ENCODE data around the gene MDC1.
"Not testable (repeated sequence)": the region's sequence is repeated elsewhere in the genome, so short reads cannot be mapped to it uniquely, and the experiment has no call there.

Gene MDC1

DNA sequence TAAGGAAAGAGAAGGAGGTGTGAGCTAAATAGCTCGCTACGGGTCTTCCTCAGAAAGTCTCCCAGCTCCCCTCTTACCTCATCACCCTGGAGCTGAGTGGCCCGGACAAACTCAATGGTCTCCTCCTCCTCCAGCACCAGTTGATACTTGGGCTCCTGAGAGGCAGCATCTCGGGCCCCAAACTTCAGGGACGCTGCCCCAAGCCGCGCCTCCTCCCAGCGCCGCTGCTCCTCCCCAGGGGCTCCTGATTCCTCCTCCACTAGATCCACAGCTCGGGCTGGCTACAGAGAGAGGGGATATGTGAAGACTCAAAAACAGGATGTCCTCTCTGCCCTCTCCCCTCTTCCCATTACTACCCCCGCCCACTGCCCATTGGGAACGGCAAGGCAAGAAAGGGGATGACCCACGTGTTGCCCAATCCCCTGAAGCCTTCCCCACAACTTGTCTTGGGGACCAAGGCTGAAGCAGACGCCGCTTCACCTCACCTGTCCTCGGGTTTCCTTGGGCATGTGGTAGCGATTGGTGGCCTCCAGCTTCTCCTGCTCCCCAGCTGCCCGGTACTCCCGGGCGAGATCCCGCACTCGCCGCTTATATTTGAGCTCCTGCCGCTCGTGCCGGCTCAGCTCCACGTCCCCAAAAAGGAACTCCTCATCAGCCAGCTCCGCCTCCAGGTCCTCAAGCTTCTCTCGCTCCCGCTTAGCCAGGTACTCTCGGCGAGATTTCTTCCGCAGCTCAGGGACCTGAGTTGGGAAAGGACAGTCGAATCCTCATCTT, 51.9 kb downstream of the MDC1 start:
- no peak overlapping the region for H3K9ac ChIP-seq (ENCODE audit: low read depth, low read length)
- H3K27ac ChIP-seq (ENCODE audit: low read depth, low read length), result no peak overlapping the region
- H3K4me1 ChIP-seq (ENCODE audit: insufficient read depth, low read length), result no peaks in the 10 kb centered on the region
- no peaks in the 10 kb centered on the region for H3K9me3 ChIP-seq (ENCODE audit: insufficient read depth, low read depth, low read length)
- 95% methylated on average over 34 of the region's 34 CpGs for WGBS
- H3K27me3 ChIP-seq (ENCODE audit: insufficient read depth, low read length), result no peaks in the 10 kb centered on the region
- no peak overlapping the region for H3K4me3 ChIP-seq (ENCODE audit: low read length)
- H3K36me3 ChIP-seq (ENCODE audit: insufficient read depth, low read length), result peaks cover 75% of the 10 kb centered on the region

DNA sequence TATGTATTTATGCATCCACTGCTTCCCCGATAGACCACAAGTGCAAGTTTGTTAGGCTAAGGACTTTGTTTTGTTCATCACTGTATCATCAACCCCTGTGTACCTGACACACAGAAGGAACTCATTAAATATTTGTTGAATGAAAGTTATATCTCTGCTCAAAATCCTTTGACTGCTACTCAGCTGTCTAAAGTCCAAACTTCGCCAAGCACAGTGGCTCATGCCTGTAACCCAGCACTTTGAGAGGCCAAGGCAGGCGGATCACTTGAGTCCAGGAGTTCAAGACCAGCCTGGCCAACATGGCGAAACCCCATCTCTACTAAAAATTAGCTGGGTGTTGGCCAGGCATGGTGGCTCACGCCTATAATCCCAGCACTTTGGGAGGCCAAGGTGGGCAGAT, 59.2 kb downstream of the MDC1 start:
- not testable (repeated sequence) for H3K27me3 ChIP-seq (ENCODE audit: insufficient read depth, low read length); H3K9me3 ChIP-seq (ENCODE audit: insufficient read depth, low read depth, low read length); H3K9ac ChIP-seq (ENCODE audit: low read depth, low read length); H3K27ac ChIP-seq (ENCODE audit: low read depth, low read length); H3K4me1 ChIP-seq (ENCODE audit: insufficient read depth, low read length); H3K4me3 ChIP-seq (ENCODE audit: low read length)
- 95% methylated on average over 5 of the region's 5 CpGs for WGBS
- peaks cover 89% of the 10 kb centered on the region for H3K36me3 ChIP-seq (ENCODE audit: insufficient read depth, low read length)

DNA sequence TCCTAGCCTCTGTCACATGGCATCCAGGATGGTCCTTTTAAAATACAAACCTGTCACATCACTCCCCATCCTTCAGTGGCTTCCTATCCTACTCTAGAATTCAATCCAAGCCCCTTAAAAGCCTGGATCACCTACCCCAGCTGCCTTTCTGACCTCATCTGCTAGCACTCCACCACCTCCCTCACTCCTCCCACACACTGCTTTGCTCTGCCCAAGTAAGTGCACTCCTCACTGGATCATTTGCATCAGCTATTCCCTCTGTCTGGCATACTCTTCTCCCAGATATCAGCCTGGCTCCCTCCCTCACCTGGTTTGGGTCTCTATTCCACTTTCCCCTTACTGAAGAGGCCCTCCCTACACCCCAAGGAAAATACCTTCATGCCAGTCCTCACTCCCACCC, 59.6 kb downstream of the MDC1 start:
- Histone ChIP-seq H3K27me3 (ENCODE audit: insufficient read depth, low read length) (no peaks in the 10 kb centered on the region), H3K9me3 (ENCODE audit: insufficient read depth, low read depth, low read length) (no peaks in the 10 kb centered on the region), H3K4me3 (ENCODE audit: low read length) (no peak overlapping the region), H3K9ac (ENCODE audit: low read depth, low read length) (no peak overlapping the region), H3K4me1 (ENCODE audit: insufficient read depth, low read length) (no peaks in the 10 kb centered on the region), H3K36me3 (ENCODE audit: insufficient read depth, low read length) (peaks cover 89% of the 10 kb centered on the region), H3K27ac (ENCODE audit: low read depth, low read length) (no peak overlapping the region)

DNA sequence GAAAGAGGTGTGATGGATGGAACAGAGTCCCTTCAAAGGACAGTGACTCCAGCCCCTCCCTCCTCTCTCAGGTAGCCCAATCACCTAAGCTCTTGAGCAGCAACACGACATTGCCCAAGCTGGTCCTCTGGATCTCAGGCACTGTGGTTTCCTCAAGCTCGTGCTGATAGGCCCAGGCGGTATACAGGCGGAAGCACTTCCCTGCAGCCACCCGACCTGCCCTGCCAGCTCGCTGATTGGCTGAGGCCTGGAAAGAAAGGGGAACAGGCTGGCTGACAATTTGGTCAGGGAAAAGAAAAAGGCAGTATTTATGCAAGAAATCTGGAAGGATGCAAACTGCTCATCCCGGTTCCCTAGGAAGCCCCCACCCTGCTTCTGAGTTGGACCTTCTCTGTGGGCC, 60.6 kb downstream of the MDC1 start:
- Histone ChIP-seq H3K27me3 (ENCODE audit: insufficient read depth, low read length) (no peaks in the 10 kb centered on the region), H3K9me3 (ENCODE audit: insufficient read depth, low read depth, low read length) (no peaks in the 10 kb centered on the region), H3K27ac (ENCODE audit: low read depth, low read length) (no peak overlapping the region), H3K36me3 (ENCODE audit: insufficient read depth, low read length) (peaks cover 89% of the 10 kb centered on the region), H3K4me1 (ENCODE audit: insufficient read depth, low read length) (no peaks in the 10 kb centered on the region), H3K9ac (ENCODE audit: low read depth, low read length) (no peak overlapping the region), H3K4me3 (ENCODE audit: low read length) (no peak overlapping the region)
- WGBS, result 88% methylated on average over 7 of the region's 7 CpGs

DNA sequence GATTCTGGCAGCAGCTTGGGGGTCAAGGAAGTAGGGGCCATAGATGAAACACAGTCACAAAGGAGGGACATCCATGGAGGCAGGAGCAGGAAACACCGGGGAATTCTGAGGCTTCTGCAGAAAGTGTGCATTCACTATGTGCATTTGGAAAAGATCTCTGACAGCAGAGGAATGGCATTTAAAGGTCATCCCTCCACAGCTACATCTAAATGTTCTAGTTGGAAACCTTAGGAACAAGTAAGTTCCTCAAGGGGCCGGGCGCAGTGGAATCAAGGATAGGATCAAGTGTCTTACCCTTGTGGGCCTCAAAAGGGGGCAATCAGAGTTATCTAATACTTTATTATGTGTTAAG, 61.4 kb downstream of the MDC1 start:
- Histone ChIP-seq H3K36me3 (ENCODE audit: insufficient read depth, low read length) (peaks cover 93% of the 10 kb centered on the region), H3K9me3 (ENCODE audit: insufficient read depth, low read depth, low read length) (no peaks in the 10 kb centered on the region), H3K9ac (ENCODE audit: low read depth, low read length) (no peak overlapping the region), H3K4me3 (ENCODE audit: low read length) (no peak overlapping the region), H3K4me1 (ENCODE audit: insufficient read depth, low read length) (no peaks in the 10 kb centered on the region), H3K27ac (ENCODE audit: low read depth, low read length) (no peak overlapping the region), H3K27me3 (ENCODE audit: insufficient read depth, low read length) (no peaks in the 10 kb centered on the region)
- over 99% methylated on average over 3 of the region's 3 CpGs for WGBS

DNA sequence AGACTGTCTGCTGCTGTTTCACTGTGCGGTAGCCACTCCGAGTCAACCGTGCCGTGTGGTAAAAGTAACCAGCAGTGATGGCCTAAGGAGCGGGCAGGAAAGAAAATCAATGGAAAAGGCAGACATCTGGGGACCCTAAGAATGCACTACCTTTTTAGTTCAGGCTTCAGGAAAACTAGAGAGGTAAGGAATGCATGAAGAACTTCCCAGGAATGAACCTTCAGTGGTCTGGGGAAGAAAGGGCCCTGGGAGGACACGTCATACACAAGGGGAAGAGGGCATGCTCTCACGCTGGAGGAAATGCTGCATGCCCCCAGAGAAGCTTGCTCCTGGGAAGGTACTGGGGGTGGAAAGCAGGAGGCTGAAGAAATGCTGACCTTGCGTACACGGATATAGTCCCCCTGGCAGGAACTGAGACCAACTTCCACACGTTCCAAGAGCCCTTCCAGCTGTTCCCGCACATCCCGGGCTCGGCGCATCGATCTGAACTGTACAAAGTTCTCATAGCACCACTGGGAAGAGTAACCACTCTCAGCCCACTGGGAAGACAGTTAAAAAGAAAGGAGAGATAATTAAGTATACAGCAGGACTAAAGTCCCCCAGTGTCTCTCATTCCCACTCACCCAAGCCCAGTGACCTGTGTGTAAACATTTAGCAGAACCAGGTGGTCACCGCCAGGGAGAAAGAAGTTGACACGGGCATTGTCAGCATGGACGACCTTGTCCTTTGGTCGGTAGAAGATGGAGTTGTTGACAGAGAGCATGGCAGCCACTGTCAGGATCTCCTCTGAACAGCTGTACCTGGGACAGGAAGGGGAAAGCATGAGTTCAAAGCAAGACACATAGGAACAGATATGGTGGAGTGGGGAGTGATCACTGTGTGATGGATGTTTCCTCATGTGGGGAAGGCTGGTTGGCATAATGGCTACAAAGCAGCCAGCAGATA, 62.0 kb downstream of the MDC1 start:
- H3K4me3 ChIP-seq (ENCODE audit: low read length), result no peak overlapping the region
- 95% methylated on average over 18 of the region's 19 CpGs for WGBS
- H3K9ac ChIP-seq (ENCODE audit: low read depth, low read length), result no peak overlapping the region
- H3K27ac ChIP-seq (ENCODE audit: low read depth, low read length), result no peak overlapping the region
- H3K4me1 ChIP-seq (ENCODE audit: insufficient read depth, low read length), result no peaks in the 10 kb centered on the region
- H3K36me3 ChIP-seq (ENCODE audit: insufficient read depth, low read length), result peaks cover 90% of the 10 kb centered on the region
- H3K9me3 ChIP-seq (ENCODE audit: insufficient read depth, low read depth, low read length), result no peaks in the 10 kb centered on the region
- no peaks in the 10 kb centered on the region for H3K27me3 ChIP-seq (ENCODE audit: insufficient read depth, low read length)

DNA sequence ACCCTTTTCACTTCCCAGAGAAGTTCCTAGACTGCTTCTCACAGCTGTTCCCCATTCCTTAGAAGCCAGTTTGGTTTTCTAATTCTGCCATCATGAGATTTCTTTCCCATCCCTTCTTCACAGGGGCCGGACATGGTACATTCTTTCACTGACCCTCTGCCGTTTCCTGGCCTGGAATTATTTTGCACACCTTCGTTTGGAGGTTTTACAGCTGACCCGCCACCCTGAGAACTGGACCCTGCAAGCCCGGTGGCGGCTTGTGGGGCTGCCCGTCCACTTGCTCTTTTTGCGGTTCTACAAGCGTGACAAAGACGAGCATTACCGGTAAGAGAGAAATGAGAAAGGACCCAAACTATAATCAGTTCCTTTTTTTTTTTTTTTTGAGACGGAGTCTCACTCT, 65.9 kb downstream of the MDC1 start:
- Histone ChIP-seq H3K27me3 (ENCODE audit: insufficient read depth, low read length) (no peaks in the 10 kb centered on the region), H3K4me3 (ENCODE audit: low read length) (no peak overlapping the region), H3K27ac (ENCODE audit: low read depth, low read length) (no peak overlapping the region), H3K4me1 (ENCODE audit: insufficient read depth, low read length) (peaks cover 3% of the 10 kb centered on the region), H3K9ac (ENCODE audit: low read depth, low read length) (no peak overlapping the region), H3K36me3 (ENCODE audit: insufficient read depth, low read length) (peaks cover 54% of the 10 kb centered on the region), H3K9me3 (ENCODE audit: insufficient read depth, low read depth, low read length) (no peaks in the 10 kb centered on the region)
- 95% methylated on average over 12 of the region's 12 CpGs for WGBS

Measured in HUES64 (cell line).